HG02970 (cell line): Measurements from ENCODE around the gene CLEC16A.

Source experiments
- ATAC-seq: cut with Tn5 transposase; IDR thresholded peaks from one replicate; pipeline ENCODE4 v1.9.1; 2021; ENCODE audit warnings: mild to moderate bottlenecking, moderate library complexity, moderate number of reproducible peaks; ENCODE audit not compliant: unreplicated experiment, low FRiP score

CLEC16A gene, protein sequence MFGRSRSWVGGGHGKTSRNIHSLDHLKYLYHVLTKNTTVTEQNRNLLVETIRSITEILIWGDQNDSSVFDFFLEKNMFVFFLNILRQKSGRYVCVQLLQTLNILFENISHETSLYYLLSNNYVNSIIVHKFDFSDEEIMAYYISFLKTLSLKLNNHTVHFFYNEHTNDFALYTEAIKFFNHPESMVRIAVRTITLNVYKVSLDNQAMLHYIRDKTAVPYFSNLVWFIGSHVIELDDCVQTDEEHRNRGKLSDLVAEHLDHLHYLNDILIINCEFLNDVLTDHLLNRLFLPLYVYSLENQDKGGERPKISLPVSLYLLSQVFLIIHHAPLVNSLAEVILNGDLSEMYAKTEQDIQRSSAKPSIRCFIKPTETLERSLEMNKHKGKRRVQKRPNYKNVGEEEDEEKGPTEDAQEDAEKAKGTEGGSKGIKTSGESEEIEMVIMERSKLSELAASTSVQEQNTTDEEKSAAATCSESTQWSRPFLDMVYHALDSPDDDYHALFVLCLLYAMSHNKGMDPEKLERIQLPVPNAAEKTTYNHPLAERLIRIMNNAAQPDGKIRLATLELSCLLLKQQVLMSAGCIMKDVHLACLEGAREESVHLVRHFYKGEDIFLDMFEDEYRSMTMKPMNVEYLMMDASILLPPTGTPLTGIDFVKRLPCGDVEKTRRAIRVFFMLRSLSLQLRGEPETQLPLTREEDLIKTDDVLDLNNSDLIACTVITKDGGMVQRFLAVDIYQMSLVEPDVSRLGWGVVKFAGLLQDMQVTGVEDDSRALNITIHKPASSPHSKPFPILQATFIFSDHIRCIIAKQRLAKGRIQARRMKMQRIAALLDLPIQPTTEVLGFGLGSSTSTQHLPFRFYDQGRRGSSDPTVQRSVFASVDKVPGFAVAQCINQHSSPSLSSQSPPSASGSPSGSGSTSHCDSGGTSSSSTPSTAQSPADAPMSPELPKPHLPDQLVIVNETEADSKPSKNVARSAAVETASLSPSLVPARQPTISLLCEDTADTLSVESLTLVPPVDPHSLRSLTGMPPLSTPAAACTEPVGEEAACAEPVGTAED

DNA sequence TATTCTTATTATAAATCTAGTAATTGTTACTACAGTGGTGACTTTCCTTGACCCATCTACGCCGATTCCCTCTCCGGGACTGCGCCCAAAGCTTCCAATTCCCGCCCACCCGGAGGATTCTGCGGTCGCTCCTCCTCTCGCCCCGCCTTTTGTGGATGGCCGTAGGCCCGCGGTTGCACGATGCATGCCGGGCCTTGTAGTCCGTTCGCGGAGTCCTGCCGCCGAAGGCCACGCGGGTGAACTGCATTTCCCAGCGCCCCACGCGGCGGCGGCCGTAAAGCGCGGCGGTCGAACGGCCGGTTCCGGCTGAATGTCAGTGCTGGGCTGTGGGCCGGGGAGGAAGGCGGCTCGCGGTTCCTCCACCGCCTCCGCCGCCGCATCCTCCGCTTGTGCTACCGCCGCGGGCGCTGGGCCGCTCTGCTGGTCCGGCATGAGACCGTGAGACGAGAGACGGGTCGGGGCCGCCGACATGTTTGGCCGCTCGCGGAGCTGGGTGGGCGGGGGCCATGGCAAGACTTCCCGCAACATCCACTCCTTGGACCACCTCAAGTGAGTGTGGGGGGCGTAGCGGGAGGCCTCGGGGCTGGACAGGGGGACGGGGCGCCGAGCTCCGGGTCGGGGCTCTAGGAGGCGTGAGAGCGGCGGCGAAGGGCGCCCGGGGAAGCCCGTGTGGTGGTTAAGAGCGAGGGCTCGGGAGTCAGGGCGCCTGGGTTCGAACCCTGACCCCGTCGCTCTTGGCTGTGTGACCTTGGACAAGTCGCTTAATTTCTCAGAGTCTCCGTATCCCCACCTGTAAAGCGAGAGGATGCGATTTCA lies at the start of gene CLEC16A:
Gene CLEC16A, plus strand, starts transcription at position 316 of the 816 bp plus-strand sequence. Its CDS starts 154 bp downstream, at position 470.
- ATAC-seq, result peak; percentile 65

DNA sequence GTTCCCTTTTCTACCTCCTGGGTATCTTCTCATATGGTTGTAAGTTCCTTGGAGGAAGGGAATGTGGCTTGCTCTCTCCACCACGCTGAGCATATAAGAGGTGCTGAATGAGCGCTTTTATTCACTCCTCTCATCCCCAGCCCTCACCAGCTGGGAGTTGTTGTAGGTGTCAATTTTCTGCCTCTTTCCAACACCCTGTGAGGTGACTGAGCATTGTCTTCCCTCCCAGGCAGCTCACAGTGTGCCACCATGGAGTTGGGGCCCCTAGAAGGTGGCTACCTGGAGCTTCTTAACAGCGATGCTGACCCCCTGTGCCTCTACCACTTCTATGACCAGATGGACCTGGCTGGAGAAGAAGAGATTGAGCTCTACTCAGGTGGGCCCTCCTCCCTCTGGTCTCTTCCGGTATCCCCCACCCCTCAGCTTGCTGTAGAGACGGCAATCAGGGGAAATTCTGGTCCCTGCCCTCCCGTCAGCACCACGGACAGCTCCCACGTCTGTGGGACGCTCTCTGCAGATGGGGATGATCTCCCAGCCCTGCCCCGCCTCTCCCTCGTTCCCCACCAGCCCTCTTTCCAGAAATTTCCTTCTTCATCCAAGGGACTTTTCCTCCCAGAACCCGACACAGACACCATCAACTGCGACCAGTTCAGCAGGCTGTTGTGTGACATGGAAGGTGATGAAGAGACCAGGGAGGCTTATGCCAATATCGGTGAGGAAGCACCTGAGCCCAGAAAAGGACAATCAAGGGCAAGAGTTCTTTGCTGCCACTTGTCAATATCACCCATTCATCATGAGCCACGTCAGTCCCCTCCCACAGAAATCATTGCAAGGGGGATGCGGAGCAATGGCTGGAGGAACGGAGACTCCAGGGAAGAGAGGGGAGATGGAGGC lies 49.1 kb upstream of the CLEC16A start:
- ATAC-seq, result no peak

DNA sequence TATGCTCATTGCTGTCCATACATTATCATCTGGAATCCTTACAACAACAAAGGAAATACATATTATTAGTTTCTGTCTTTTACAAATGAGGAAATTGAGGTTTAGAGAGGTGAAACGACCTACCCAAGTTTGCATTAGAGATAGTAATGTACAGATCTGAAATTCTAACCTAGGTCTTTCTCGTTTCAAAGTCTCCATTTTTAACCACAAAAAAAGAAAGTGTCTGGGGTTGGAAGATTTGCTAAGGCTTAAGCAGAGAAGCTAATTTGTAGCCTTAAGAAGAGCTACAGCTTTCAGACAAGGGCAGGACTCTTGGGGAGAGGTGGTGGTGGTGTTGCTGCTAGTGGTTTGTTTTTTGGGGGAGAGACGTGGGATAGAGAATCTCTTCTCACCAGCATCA lies 48.2 kb upstream of the CLEC16A start:
- no peak for ATAC-seq

DNA sequence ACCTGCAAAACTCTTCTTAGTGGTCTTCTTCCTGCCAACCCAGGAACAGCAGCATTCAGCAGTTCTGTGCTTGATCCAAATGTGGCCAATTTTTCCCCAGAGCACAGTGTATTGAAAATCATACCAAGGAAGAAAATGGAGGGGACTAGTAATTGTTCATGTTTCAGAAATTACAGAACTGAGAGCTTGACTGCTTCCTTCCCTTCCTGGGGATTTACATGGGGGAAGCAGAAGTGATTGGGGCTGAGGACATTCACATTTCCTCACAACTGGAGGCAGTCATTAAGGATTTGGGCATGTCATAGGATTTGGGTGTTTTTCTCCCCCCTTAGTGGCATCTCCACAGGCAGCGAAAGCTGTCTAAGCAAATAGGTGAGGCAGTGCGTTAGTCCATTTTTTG lies 47.6 kb upstream of the CLEC16A start:
- ATAC-seq, result no peak

GRCh38 chr16:10897134-10897533 lies 47.2 kb upstream of the CLEC16A start:
- ATAC-seq, result no peak

DNA sequence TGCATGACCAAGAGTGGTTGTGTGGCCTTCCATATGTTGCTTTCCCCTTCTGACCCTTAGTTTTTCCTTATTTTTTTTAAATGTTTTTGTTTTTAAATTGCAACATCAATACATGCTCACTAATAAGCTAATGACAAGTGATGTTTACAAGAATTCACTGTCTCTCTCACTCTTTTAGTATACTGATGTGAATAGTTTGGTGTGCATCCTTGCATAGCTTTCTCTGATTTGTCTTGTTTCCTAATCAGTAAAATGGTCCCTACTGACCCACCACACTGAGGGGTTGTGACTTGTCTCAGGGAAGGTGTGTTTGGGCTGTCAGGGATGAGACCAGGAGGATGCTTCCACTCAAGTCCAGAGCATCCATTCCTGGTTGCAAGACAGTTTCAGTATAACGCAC lies 41.4 kb upstream of the CLEC16A start:
- no peak for ATAC-seq

DNA sequence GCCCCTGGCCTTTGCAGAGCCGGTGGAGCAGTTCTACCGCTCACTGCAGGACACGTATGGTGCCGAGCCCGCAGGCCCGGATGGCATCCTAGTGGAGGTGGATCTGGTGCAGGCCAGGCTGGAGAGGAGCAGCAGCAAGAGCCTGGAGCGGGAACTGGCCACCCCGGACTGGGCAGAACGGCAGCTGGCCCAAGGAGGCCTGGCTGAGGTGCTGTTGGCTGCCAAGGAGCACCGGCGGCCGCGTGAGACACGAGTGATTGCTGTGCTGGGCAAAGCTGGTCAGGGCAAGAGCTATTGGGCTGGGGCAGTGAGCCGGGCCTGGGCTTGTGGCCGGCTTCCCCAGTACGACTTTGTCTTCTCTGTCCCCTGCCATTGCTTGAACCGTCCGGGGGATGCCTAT lies 37.9 kb upstream of the CLEC16A start:
- ATAC-seq, result no peak

DNA sequence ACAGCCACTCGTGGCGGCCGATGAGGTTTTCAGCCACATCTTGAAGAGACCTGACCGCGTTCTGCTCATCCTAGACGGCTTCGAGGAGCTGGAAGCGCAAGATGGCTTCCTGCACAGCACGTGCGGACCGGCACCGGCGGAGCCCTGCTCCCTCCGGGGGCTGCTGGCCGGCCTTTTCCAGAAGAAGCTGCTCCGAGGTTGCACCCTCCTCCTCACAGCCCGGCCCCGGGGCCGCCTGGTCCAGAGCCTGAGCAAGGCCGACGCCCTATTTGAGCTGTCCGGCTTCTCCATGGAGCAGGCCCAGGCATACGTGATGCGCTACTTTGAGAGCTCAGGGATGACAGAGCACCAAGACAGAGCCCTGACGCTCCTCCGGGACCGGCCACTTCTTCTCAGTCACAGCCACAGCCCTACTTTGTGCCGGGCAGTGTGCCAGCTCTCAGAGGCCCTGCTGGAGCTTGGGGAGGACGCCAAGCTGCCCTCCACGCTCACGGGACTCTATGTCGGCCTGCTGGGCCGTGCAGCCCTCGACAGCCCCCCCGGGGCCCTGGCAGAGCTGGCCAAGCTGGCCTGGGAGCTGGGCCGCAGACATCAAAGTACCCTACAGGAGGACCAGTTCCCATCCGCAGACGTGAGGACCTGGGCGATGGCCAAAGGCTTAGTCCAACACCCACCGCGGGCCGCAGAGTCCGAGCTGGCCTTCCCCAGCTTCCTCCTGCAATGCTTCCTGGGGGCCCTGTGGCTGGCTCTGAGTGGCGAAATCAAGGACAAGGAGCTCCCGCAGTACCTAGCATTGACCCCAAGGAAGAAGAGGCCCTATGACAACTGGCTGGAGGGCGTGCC lies 37.2 kb upstream of the CLEC16A start:
- ATAC-seq, result no peak

GRCh38 chr16:10907757-10908045 lies 36.7 kb upstream of the CLEC16A start:
- no peak for ATAC-seq

- ATAC-seq, result no peak
These were observed 33.1 kb upstream of the CLEC16A start for GRCh38 chr16:10911267-10911666.

DNA sequence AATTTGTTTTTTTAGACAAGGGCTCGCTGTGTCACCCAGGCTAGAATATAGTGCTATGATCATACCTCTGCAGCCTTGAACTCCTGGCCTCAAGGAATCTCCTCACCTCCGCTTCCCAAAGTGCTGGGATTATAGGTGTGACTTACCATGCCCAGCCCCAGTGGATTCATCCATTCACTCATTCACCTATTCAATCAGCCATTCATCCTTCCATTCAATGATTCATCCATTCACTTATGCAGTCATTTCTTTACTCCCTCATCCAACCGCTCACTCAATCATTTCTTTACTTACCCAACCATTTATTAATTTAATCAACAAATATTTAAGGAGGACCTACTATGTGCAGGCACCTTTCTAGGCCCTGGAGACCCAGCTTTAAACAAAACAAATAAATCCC lies 27.8 kb upstream of the CLEC16A start:
- no peak for ATAC-seq

DNA sequence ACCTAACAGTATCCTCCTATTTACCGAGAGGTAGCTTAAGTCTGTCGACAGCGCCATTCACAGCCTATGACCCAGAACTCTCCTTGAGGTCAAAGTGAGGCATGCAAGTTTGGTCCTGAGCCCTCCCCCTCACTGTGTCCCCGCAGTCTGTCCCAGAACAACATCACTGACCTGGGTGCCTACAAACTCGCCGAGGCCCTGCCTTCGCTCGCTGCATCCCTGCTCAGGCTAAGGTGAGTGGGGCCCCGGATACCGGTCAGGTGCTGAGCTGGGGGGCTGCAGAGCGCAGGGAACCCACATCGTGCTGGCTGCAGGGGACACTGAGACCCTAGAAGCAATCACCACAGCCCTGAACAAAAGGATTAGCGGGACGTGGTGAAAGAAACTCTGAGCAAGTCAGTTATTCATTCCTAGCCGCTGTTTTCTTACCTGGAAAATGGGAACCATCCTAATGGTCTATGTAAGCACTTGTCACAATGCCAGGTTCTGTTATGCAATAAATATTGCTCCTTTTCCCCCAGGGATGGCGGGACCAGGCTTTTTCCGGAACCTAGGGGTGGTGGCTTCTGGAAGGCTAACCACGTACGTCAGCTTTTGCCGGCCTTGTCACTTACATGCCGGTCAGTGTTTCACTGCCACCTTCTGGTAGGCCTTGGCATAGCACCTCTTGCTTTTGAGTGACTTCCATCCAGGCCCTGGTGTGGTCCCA lies 25.9 kb upstream of the CLEC16A start:
- no peak for ATAC-seq

GRCh38 chr16:10919003-10919351 lies 25.4 kb upstream of the CLEC16A start:
- ATAC-seq, result no peak

GRCh38 chr16:10920726-10921427 lies 23.5 kb upstream of the CLEC16A start:
- no peak for ATAC-seq

GRCh38 chr16:10921536-10922327 lies 22.6 kb upstream of the CLEC16A start:
- ATAC-seq, result no peak

DNA sequence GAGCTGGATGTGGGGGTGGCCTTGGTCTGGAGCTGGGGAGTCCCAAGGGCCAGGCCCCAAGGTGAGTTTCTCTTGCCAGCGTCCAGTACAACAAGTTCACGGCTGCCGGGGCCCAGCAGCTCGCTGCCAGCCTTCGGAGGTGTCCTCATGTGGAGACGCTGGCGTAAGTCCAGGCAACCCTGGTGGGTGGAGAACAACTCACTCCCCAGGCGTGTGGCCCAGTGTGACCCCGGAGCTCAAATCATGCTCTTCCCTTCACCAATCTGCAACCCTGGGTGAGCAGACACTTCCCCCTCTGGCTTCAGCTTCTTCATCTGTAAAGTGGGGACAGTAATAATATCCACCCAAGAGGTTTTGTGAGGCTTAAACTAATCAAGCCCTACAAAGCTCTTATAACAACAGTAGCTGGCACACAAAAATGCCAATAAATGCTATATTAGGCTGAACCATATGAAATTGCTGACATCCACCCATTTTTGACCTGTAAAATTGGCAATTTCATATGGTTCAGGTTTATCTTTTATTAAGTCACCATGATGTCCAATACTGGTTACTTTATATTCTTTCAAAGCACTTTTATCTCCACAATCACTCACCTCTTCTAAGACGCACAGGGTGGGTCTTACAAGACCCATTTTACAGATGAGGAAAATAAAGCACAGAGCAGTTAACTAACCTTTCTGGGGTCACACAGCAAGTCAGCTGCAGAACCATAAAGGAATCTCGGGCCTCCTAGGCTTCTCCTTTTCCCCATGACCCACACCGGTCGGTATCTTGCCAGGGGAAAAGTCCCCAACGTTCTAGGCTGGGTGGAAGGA lies 21.8 kb upstream of the CLEC16A start:
- ATAC-seq, result no peak
